ENCODE measurements around the gene SELENOF. TPM values are rescaled to one million over a fixed set of nuclear protein-coding genes. Genes with fewer than 3 reads are reported as not detected.

The SELENOF gene
- total RNA-seq, 2 experiments from 2014 or later: 93.0 to 214 TPM

GRCh38 chr1:86852782-86853408, 61.0 kb downstream of the SELENOF start:
- BruUV-seq (replicated peaks): no TSS peak
- TF ChIP-seq EZH2phosphoT487 (IDR thresholded peaks at IDR 0.05; ENCODE audit: borderline replicate concordance, low read depth, low read length) (no peak), CTCF (conservative IDR thresholded peaks at IDR 0.05; ENCODE audit: low read length) (no peak)
- POLR2A ChIA-PET: interaction anchor here (0.9 to 2.0 kb wide), 4 partner anchors 39 to 79 kb away, joined by 3 to 4 read pairs (median 3); partner anchors contain the start of genes HS2ST1 and SELENOF
- Histone ChIP-seq H2AFZ (ENCODE audit: low read length) (peak overlapping the region; percentile 55; the same call in 1 of the 2 replicates), H4K20me1 (ENCODE audit: insufficient read depth, low read length) (no peaks in the 10 kb centered on the region), H3K27ac (ENCODE audit: low read depth, low read length, poor library complexity, severe bottlenecking) (peak overlapping the region; percentile 87), H3K4me2 (ENCODE audit: low read length) (peak overlapping the region; percentile 62), H3K9me2 (ENCODE audit: insufficient read depth, low read length) (no peaks in the 10 kb centered on the region), H3K9me3 (ENCODE audit: low read length) (no peaks in the 10 kb centered on the region), H3K4me3 (ENCODE audit: low read depth, low read length, poor library complexity, severe bottlenecking) (peak overlapping the region; percentile 32), H3K4me1 (ENCODE audit: insufficient read depth, low read length, poor library complexity, severe bottlenecking) (peaks cover 26% of the 10 kb centered on the region), H3K79me2 (ENCODE audit: insufficient read depth, low read depth, low read length) (no peaks in the 10 kb centered on the region), H3K36me3 (ENCODE audit: insufficient read depth, low read length) (no peaks in the 10 kb centered on the region)
- intact Hi-C loops (cut with micrococcal nuclease; ENCODE audit: unreplicated experiment): no loop called here
- peak; percentile 76 for DNase-seq (ENCODE audit: low spot score)
- CTCF ChIA-PET (ENCODE audit: unreplicated experiment): no interaction called here

- Histone ChIP-seq H3K4me1 (ENCODE audit: insufficient read depth, low read length, poor library complexity, severe bottlenecking) (peaks cover 26% of the 10 kb centered on the region), H4K20me1 (ENCODE audit: insufficient read depth, low read length) (no peaks in the 10 kb centered on the region), H3K9me2 (ENCODE audit: insufficient read depth, low read length) (no peaks in the 10 kb centered on the region), H3K79me2 (ENCODE audit: insufficient read depth, low read depth, low read length) (no peaks in the 10 kb centered on the region), H3K27ac (ENCODE audit: low read depth, low read length, poor library complexity, severe bottlenecking) (peak overlapping the region; percentile 87), H3K9me3 (ENCODE audit: low read length) (no peaks in the 10 kb centered on the region), H3K36me3 (ENCODE audit: insufficient read depth, low read length) (no peaks in the 10 kb centered on the region), H3K4me3 (ENCODE audit: low read depth, low read length, poor library complexity, severe bottlenecking) (peak overlapping the region; percentile 32), H2AFZ (ENCODE audit: low read length) (peak overlapping the region; percentile 55; the same call in 1 of the 2 replicates), H3K4me2 (ENCODE audit: low read length) (peak overlapping the region; percentile 62)
- no TSS peak for BruUV-seq (replicated peaks)
- intact Hi-C loops (cut with micrococcal nuclease; ENCODE audit: unreplicated experiment): no loop called here
- peak; percentile 86 for DNase-seq (ENCODE audit: low spot score)
- TF ChIP-seq CTCF (conservative IDR thresholded peaks at IDR 0.05; ENCODE audit: low read length) (no peak), EZH2phosphoT487 (IDR thresholded peaks at IDR 0.05; ENCODE audit: borderline replicate concordance, low read depth, low read length) (no peak)
- ChIA-PET CTCF (ENCODE audit: unreplicated experiment) (no interaction called here), POLR2A (interaction anchor here (1.2 to 2.0 kb wide), 2 partner anchors 62 to 207 kb away, joined by 4 read pairs; partner anchors contain the start of genes HS2ST1 and SELENOF)
Measured at GRCh38 chr1:86852289-86852688, 61.6 kb downstream of the SELENOF start.

- H2AFZ ChIP-seq (ENCODE audit: low read length): no peak overlapping the region
- H3K4me2 ChIP-seq (ENCODE audit: low read length): no peak overlapping the region
- no peaks in the 10 kb centered on the region for H3K36me3 ChIP-seq (ENCODE audit: insufficient read depth, low read length)
- no peak overlapping the region for H3K4me3 ChIP-seq (ENCODE audit: low read depth, low read length, poor library complexity, severe bottlenecking)
- no peak overlapping the region for H3K27ac ChIP-seq (ENCODE audit: low read depth, low read length, poor library complexity, severe bottlenecking)
- H3K4me1 ChIP-seq (ENCODE audit: insufficient read depth, low read length, poor library complexity, severe bottlenecking): peaks cover 26% of the 10 kb centered on the region
- no TSS peak for BruUV-seq (replicated peaks)
- DNase-seq (ENCODE audit: low spot score): no peak
- H3K9me3 ChIP-seq (ENCODE audit: low read length): no peaks in the 10 kb centered on the region
- ChIA-PET CTCF (ENCODE audit: unreplicated experiment) (no interaction called here), POLR2A (interaction anchor here (0.6 to 0.7 kb wide), 4 partner anchors 76 to 1358 kb away, joined by 3 to 4 read pairs (median 3); no protein-coding TSS in a partner anchor)
- H3K9me2 ChIP-seq (ENCODE audit: insufficient read depth, low read length): no peaks in the 10 kb centered on the region
- no peak for TF ChIP-seq CTCF (conservative IDR thresholded peaks at IDR 0.05; ENCODE audit: low read length)
- TF ChIP-seq EZH2phosphoT487 (IDR thresholded peaks at IDR 0.05; ENCODE audit: borderline replicate concordance, low read depth, low read length): no peak
- no peaks in the 10 kb centered on the region for H4K20me1 ChIP-seq (ENCODE audit: insufficient read depth, low read length)
- intact Hi-C loops (cut with micrococcal nuclease; ENCODE audit: unreplicated experiment): no loop called here
- no peaks in the 10 kb centered on the region for H3K79me2 ChIP-seq (ENCODE audit: insufficient read depth, low read depth, low read length)
Measured at GRCh38 chr1:86849756-86850155, 64.2 kb downstream of the SELENOF start.
